Breast epithelium (tissue), 4 donors: ENCODE data around the gene PLAU. TPM values are rescaled to one million over a fixed set of nuclear protein-coding genes. Genes with fewer than 3 reads are reported as not detected.
A peak's percentile ranks its signal among the peaks of the same experiment; 100 is the strongest.

Experiments
- DNase-seq, 2 donors: peaks; one replicate each; pipeline ENCODE4 v3.0.0-alpha.2; 2019; ENCODE audit warnings: low spot score in 2 of 2
- H3K27ac ChIP-seq, 2 donors: fragments of 200-600 bp; sonication (generic) in 1 of 2; one replicate each; pipeline ENCODE4 v1.5.1; 2016 to 2019; ENCODE audit warnings: mild to moderate bottlenecking in 1 of 2
- H3K27me3 ChIP-seq, 2 donors: fragments of 200-600 bp; sonication (generic) in 1 of 2; one replicate each; pipeline versions ENCODE4 v1.5.1 to v1.6.0; 2017 to 2019; ENCODE audit warnings: control low read depth in 1 of 2, mild to moderate bottlenecking in 1 of 2
- H3K36me3 ChIP-seq: fragments of 200-600 bp; one replicate; pipeline ENCODE4 v1.5.1; 2019
- H3K4me1 ChIP-seq, 2 donors: fragments of 200-600 bp; sonication (generic); one replicate each; pipeline ENCODE4 v1.5.1; 2016 to 2019; ENCODE audit warnings: control low read depth in 1 of 2
- H3K4me3 ChIP-seq, 3 donors: fragments of 200-600 bp; sonication (generic); 1 replicate in 2 of 3; 2 replicates in 1 of 3; pipeline ENCODE4 v1.5.1; 2016 to 2019; ENCODE audit warnings: mild to moderate bottlenecking in 3 of 3, moderate library complexity in 2 of 3
- H3K9me3 ChIP-seq, 2 donors: fragments of 200-600 bp; sonication (generic) in 1 of 2; one replicate each; pipeline ENCODE4 v1.5.1; 2016 to 2019; ENCODE audit warnings: control low read depth in 1 of 2
- POLR2A ChIP-seq: fragments of 450-650 bp; IDR thresholded peaks from one replicate; pipeline ENCODE4 v1.6.1; 2016; ENCODE audit warnings: antibody characterized with exemption, mild to moderate bottlenecking, moderate library complexity
- POLR2AphosphoS5 ChIP-seq, 3 donors: sonication (generic); formaldehyde crosslinking; IDR thresholded peaks; one replicate each; pipeline ENCODE4 v1.6.1; 2017; ENCODE audit warnings: antibody characterized with exemption in 3 of 3
- intact Hi-C: fragments of 100-400 bp; cut with DNase I; formaldehyde crosslinking; loops from one replicate; pipeline ENCODE4 v1.15.1; 2023; ENCODE audit warnings: low total_unique reads
- total RNA-seq, 3 donors: library from RNA; depleted of rRNA; stranded (reverse); fragments of >200 nt; gene quantifications; one replicate each; pipeline ENCODE4 v1.1.0, GENCODE V29; 2016
- TF ChIP-seq, protein P1 (sequence below), 3 donors: fragments of 450-650 bp; IDR thresholded peaks; one replicate each; pipeline ENCODE4 v1.5.1; 2016 to 2017; ENCODE audit warnings: antibody characterized with exemption in 3 of 3, mild to moderate bottlenecking in 3 of 3, moderate library complexity in 3 of 3

PLAU gene
- total RNA-seq, 3 donors from 2014 or later = 4.2 to 11.0 (median 5.2) TPM

DNA sequence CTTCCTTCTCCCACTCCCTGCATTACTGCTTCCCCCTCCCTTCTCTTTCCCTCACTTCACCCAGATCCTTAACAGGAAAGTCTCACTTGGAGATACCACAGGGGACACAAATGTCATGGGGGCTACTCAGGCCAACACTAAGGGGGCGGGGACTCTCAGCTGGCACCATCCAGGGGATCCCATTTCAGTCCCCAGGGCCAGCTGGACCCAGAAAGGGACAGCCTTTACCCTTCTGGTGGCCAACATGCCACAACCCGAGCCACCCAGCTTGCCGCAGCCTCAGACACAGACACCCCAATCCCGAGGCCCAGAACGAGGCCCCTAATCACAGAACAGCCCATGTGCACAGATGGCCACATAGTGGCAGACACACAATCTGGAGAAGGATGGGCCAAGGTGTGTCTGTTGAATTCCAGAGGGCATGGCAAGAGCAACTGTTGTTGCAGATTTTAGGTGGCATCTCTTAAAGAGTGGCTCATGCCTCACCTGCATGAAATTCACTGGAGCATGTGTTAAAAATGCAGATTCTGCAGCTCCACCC lies 42.2 kb upstream of the PLAU start:
- Histone ChIP-seq H3K27me3 (no peaks in the 10 kb centered on the region), H3K4me3 (no peak overlapping the region), H3K4me1 (peaks cover 6 to 17% of the 10 kb centered on the region in 2 donors), H3K36me3 (no peaks in the 10 kb centered on the region), H3K27ac (peak overlapping the region in 1 of 2 donors; percentile 48), H3K9me3 (no peaks in the 10 kb centered on the region)
- TF ChIP-seq POLR2AphosphoS5 (IDR thresholded peaks at IDR 0.05) (no peak), POLR2A (no peak)
- TF ChIP-seq, protein P1, sequence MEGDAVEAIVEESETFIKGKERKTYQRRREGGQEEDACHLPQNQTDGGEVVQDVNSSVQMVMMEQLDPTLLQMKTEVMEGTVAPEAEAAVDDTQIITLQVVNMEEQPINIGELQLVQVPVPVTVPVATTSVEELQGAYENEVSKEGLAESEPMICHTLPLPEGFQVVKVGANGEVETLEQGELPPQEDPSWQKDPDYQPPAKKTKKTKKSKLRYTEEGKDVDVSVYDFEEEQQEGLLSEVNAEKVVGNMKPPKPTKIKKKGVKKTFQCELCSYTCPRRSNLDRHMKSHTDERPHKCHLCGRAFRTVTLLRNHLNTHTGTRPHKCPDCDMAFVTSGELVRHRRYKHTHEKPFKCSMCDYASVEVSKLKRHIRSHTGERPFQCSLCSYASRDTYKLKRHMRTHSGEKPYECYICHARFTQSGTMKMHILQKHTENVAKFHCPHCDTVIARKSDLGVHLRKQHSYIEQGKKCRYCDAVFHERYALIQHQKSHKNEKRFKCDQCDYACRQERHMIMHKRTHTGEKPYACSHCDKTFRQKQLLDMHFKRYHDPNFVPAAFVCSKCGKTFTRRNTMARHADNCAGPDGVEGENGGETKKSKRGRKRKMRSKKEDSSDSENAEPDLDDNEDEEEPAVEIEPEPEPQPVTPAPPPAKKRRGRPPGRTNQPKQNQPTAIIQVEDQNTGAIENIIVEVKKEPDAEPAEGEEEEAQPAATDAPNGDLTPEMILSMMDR (IDR thresholded peaks at IDR 0.05) = no peak
- intact Hi-C loops = no loop called here
- no peak for DNase-seq

GRCh38 chr10:73871295-73872189 lies 39.4 kb upstream of the PLAU start:
- no peak overlapping the region for H3K4me3 ChIP-seq
- peaks cover 6 to 17% of the 10 kb centered on the region in 2 donors for H3K4me1 ChIP-seq

GRCh38 chr10:73872190-73872710 lies 38.7 kb upstream of the PLAU start:
- Histone ChIP-seq H3K27ac (peak overlapping the region; percentile 35 to 43), H3K9me3 (no peaks in the 10 kb centered on the region), H3K4me1 (peaks cover 6 to 17% of the 10 kb centered on the region in 2 donors), H3K27me3 (no peaks in the 10 kb centered on the region), H3K4me3 (no peak overlapping the region), H3K36me3 (no peaks in the 10 kb centered on the region)
- intact Hi-C loops = no loop called here
- TF ChIP-seq POLR2AphosphoS5 (IDR thresholded peaks at IDR 0.05) (no peak), POLR2A (no peak)
- TF ChIP-seq, protein P1 (IDR thresholded peaks at IDR 0.05) = no peak
- no peak for DNase-seq

More at GRCh38 chr10:73871295-73872189, 39.4 kb upstream of the PLAU start:
- Histone ChIP-seq H3K27me3 (no peaks in the 10 kb centered on the region), H3K36me3 (no peaks in the 10 kb centered on the region), H3K9me3 (no peaks in the 10 kb centered on the region), H3K27ac (peak overlapping the region; percentile 35 to 43)
- TF ChIP-seq, protein P1 (IDR thresholded peaks at IDR 0.05) = no peak
- TF ChIP-seq POLR2AphosphoS5 (IDR thresholded peaks at IDR 0.05) (no peak), POLR2A (no peak)
- intact Hi-C loops = no loop called here
- no peak for DNase-seq

DNA sequence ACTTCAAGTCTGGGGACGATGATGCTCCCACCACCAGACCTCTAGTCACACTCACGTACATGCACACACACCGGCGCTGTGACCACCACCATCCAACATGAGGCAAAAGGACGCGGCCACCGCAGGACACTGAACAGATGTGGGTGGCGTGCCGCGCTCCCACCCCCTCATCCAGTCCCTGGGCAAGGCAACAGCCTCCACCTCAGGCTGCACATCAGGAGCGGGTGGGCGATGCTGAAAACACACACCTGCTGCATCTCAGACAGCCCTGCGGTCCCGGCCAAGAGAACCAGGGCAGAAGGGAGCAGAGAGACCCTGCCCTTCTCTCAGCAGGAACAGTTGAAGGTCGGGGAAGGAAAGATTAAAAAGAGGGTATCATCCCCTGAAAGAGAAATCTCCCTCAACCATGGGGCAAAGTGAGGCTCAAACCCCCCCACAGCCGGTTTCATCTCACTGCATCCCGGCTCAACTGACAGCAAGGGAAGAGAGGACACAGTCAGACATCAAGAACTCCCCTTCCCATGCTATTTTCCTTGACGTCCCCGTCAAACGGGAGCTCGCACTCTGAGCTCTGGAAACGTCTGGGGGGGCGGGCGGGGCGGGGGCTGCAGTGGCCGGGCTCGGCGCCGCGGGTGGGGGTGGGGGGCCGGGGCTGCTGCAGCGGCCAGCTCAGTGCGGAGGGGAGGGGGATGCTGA lies 37.6 kb upstream of the PLAU start:
- H3K4me1 ChIP-seq = peaks cover 6 to 17% of the 10 kb centered on the region in 2 donors
- intact Hi-C loops = no loop called here

More for the DNA sequence above, 37.6 kb upstream of the PLAU start:
- H3K27me3 ChIP-seq = no peaks in the 10 kb centered on the region
- DNase-seq = no peak
- no peaks in the 10 kb centered on the region for H3K9me3 ChIP-seq
- TF ChIP-seq POLR2A (no peak), POLR2AphosphoS5 (IDR thresholded peaks at IDR 0.05) (no peak)
- TF ChIP-seq, protein P1 (IDR thresholded peaks at IDR 0.05) = no peak
- H3K4me3 ChIP-seq = peak overlapping the region; percentile 89 to 98 (median 89)
- peak overlapping the region in 1 of 2 donors; percentile 55 for H3K27ac ChIP-seq
- H3K36me3 ChIP-seq = no peaks in the 10 kb centered on the region
